Mammary epithelial cell (primary cell): Measurements from ENCODE around the gene CEACAM1.

Source experiments
- CTCF ChIP-seq, 2 donors: IDR thresholded peaks in 1 of 2; conservative IDR thresholded peaks in 1 of 2; 2 replicates each; pipeline ENCODE4 v1.5.1; 2011 to 2012; ENCODE audit warnings: inconsistent platforms in 2 of 2, low read length in 2 of 2, mild to moderate bottlenecking in 2 of 2, control low read depth in 1 of 2, low read depth in 1 of 2; ENCODE audit not compliant: insufficient read depth in 1 of 2; ENCODE audit errors: extremely low read depth in 1 of 2
- EZH2 ChIP-seq: IDR thresholded peaks from 2 replicates; pipeline ENCODE4 v1.6.1; 2012; ENCODE audit warnings: low read length, inconsistent platforms, borderline replicate concordance

GRCh38 chr19:42478765-42479311, 49.4 kb downstream of the CEACAM1 start:
- TF ChIP-seq CTCF (conservative IDR thresholded peaks at IDR 0.05 in 1 of 2, IDR thresholded peaks at IDR 0.05 in 1 of 2; ENCODE audit: extremely low read depth in 1 of 2, insufficient read depth in 1 of 2, low read depth in 1 of 2, low read length in 2 of 2) (no peak), EZH2 (no peak)
